NCI-H187 (cell line): ENCODE results near the gene FBLN2.

ENCODE experiments used
- DNase-seq, 2 experiments: peaks; one replicate each; lab custom pipeline; 2025; lab: John Stamatoyannopoulos, UW

The FBLN2 gene

DNA sequence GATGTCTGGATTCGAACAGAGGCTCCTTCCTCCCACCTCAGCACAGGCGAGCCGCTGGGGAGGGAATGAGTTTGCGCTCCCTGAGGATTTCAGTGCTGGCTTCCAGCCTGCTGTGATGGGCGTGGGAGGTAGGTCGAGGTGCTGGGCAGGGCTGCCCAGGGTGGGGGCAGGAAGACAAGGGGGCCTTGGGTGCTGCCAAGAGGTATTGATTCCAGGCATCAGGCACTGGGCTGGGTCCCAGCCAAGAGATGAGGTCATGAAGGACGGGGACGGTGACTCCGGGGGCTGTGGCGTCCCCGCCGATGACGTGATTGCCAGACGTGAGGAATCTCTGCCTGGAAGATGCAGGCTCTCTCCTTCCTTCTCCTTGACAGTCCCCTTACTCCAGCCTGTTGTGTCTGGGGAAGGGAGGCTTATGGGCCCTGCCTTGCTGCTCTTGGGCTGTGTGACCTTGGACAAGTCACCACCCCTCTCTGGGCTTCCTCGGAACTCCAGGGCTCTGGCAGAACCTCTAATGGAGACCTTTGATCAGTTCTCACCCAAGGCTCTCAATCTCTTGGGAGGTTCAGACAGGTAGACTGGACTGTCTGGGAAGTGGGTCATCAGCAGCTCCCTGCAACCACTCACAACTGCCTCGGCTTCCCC, 116.8 kb downstream of the FBLN2 start:
- no peak for DNase-seq

DNA sequence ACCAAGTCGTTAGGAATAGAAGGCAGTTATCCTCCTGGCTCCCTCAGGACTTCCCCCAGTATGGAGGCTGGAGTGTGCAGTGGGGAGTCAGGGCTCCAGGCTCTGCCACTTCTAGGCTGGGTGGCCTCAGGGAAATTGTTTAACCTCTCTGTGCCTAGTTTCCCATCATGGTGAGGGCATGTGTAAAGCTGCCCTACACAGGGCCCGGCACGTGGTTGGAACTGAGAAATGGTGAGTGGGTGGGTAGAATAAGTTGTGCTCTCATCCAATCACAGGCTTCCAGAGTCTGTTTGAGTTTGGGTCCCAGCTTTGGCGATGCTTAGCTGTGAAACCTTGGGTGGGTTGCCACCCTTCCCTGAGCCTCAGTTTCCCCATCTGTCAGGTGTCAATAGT, 117.3 kb downstream of the FBLN2 start:
- no peak for DNase-seq

DNA sequence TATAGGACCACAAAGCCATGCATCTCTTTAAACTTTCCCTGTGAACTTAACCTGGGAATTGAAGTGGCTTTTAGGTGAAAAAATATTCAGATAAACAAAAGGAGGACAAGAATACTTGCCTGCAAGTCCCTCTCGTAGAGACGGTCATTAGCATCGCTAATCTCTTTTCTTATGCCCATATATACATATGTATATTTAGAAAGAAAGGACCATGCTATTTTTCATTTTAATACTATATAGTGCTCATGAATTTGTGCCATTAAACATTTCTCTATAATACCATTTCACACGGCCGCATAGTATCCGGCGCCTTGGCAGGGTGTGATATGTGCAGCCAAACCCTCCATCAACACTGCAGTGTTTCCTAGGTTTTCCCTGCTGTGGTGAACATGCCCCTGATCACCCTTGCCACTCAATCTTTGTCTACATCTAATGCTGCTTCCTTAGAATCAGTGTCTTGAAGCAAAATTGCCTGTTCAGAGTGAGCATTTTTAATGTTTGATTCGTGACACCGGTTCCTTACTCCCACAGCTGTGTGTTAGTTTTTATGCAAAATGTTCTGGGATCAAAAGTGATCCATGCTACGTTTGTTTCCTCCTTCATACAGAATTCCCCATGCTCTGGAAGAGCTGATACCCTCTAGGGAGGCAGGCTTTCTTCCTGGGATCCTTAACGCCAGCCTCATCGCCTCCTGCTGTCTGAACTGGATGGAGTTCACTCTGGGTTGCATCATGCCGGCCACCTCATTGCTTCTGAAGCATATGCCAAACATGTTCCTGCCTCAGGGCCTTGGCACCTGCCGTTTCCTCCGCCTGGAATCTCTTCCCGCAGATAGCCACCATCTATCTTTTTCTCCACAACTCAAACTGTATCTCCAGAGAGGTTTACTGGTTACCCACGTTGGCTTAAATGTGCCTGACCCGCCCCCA, 118.1 kb downstream of the FBLN2 start:
- no peak for DNase-seq

DNA sequence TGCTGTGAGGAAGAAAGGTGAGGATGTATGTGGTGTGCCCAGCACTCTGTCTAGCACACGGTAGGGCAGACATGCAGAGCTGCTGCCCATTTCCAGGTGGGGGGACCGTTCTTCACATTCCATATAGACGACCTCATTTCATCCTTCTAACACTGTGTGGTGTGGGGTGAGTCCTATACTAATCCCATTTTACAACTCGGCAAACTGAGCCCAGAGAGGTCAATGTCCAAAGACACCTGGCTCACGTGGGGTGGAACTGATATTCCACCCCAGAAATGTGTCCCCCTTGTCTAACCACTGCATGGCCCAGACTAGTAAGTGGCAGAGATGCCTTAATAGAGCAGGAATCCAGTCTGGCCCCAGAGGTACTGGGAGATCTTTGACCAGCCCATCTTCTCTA, 119.2 kb downstream of the FBLN2 start:
- DNase-seq, result no peak

DNA sequence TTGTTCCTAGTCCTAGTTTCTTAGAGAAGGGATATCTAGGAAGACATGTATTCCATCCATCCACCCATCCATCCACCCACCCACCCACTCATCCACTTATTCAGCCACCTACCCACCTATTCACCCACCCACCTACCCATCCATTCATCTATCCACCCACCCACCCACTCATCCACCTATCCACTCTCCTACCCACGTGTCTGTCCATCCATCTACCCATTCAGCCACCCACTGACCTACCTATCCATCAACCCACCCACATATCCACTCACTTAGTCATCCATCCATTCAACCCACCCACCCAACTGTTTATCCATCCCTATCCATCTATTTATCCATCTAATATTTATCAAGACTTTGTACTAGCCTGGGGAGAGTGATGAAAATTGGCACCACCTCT, 120.5 kb downstream of the FBLN2 start:
- DNase-seq, result no peak

DNA sequence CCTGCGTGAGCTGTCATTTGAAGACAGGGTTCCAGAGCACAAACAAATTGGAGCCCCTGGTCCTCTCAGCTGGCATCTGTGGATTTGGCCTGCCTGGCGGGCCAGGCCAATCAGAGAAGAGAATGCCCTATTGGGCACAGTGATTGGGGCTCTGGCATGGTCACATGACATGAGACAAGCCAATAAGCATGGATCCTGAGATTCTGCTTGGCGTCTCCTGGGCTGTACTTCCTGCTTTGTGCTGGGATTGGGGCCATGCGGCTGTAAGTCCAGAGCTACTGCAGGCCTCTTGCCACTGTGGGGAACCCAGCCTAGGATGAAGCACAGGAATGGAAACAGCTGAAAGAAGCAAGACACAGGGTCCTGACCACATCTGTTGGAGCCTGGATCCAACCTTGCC, 121.4 kb downstream of the FBLN2 start:
- DNase-seq, result no peak

DNA sequence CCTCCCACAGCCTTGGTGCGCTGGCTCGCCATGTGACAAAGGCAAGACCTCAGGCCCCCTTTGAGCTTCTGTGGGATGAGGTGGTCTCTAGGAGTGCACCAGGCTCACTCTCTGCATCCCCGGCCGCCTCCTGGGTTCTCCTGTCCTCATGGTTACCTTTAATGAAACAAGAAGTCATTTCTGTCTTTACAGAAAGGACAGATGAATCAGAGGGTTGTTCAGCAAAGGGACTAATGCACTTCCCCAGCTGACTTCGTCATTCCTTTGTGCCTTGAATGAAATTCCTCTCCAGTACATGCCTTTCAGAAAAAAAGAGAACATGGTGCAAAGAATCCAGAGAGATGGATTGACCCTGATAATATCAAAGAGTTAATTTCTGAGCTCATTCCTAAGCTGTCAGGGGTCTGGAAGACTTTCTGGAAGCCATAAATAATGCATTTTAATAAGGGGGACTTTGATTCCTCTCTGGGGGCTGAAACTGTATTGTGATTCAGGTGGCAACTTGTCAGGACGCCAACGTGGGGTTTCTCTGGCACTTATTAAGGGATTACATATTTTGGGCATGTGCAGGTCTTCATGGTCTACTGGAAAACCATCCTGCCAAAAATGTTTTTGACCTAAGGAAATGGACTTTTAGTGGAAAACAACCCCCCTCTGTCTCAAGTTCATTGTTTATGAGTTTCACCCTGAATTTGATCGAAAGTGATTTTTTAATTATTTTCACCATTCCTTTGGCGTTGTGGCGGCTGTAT, 122.7 kb downstream of the FBLN2 start:
- no peak for DNase-seq

DNA sequence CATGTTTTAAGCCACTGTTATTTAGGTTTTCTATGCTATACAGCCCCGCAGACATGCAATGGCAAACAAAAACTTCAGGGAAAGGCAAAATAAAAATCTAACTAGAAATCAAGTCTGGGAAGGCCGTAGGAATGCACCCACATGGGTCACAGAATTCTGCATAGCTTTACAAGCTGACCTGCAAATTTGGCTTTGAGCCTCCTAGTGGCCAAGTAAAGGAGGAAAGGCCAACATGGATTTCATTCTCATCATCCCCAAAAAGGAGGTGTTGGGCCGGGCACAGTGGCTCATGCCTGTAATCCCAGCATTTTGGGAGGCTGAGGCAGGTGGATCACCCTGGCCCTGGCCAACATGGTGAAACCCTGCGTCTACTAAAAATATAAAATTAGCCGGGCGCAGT, 124.3 kb downstream of the FBLN2 start:
- DNase-seq, result no peak

DNA sequence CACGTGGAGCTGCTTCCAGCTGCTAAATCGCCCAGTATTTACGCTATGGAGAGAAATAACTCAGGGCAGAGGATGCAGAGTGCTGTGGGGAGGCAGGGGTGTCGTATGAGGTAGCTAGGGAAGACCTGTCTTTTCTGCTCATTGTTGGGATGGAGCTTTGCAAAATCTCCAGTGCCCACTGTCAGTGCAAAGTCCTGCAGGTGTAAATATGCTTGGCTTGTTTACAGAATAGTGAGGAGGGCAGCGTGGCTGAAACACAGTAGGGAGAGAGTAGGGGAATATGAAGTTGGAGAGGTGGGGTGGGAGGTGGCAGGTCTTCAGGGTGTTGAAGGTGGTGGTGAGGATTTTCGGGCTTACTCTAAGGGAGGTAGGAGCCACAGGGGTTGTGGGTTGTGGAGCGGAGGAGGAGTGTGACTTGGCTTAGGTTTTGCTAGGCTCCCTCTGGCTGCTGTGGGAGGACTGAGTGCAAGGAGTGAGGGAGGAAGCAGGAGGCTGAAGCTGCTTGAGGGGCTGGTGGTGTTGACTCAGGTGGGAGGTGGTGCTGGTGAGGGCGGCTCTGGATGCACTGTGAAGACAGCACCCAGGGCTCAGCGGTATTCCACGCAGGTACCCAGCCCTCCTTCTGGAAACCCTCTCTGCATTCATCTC, 125.7 kb downstream of the FBLN2 start:
- DNase-seq, result no peak

DNA sequence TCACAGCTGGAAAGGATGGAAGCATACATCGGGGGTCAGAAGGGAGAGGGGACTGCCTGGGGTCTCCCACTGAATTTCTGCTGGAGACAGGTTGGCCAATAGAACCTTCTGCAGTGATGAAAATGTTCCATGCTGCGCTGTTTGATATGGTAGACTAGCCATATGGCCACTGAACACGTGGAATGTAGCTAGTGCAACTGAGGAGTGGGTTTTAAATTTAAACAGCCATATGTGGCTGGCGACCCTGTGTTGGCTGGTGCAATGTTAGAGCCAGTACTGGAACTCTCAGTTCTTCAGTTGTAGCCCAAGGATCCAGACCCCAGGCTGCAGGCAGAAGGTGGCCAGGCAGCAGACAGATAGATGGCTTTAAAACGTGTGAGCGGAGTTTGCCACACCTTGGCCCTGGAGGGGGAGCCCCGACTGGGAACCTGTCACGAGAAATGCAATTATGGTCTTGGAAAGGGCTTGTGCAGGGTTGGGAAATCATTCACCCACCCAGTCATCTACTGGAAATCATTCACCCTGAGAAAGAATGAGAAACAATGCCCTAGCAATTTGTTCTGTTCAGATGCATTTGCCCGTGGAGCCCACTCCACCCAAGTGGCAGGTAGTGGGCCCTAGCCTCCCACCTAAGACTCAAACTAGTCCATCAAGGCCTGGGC, 127.6 kb downstream of the FBLN2 start:
- DNase-seq, result no peak

DNA sequence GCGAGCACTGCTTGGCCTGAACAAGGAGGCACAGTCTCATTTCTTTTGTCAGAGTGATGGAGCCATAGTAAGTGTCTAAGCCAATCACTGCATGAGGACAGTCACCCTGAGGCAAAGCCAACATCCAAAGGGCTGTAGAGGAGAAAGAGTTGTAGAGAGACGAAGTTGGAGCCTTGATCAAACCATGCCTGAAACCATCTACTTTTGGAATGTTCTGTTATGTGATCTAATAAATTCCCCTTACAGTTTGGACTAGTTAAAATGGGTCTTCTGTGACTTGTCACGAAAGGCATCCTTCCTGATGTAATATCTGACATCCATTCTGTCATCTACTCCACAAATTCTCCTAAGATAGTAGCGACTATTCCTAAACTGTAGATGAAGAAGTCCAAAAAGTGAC, 128.3 kb downstream of the FBLN2 start:
- no peak for DNase-seq

DNA sequence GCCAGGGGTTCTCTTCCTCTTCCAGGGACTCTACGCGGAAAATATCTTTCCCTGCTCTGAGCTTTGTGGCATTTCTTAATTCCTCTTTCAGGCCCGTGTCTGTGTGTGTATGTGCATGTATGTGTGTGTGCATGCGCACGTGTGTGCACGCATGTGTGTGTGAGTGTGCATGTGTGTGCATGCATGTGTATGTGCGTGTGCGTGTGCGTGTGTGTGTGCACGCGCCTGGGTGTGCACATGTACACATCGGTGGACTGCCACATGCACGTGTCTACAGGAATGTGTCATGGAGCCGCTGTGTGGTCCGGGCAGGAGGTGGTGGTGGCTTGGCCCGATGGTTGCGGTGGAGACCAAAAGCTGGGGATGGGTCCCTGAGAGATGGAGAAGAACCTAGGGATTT, 133.0 kb downstream of the FBLN2 start:
- DNase-seq, result no peak

DNA sequence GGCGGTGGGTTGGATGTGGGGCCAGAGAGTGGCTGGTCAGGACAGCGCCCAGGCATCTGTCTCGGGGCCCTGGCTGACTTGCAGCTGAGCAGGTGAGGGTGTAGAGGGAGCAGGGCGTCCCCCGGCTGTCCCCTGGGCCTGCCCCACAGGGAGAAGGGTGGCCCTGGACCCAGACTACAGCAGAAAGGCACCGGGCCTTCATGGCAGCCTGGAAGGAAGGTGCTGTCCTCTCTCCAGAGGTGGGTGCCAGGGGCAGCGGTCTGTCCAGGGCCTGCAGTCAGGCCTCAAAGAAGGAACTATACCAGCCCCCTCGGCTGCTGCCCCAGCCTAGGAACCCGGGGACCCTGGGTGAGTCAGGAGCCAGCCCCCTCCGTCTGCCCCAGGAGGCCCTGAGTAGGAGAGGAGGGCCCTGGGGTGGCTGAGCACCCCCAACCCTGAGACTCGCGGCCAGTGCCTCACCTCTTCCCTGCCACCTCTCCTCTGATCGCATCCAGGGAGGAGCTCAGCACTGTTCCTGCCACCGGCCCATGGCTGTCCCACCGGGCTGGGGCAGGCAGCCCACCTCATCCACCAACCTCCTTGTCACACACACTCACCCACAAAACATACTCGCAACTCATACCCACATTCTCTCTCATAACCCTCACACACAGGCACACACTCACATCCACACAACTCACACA, 133.5 kb downstream of the FBLN2 start:
- no peak for DNase-seq

DNA sequence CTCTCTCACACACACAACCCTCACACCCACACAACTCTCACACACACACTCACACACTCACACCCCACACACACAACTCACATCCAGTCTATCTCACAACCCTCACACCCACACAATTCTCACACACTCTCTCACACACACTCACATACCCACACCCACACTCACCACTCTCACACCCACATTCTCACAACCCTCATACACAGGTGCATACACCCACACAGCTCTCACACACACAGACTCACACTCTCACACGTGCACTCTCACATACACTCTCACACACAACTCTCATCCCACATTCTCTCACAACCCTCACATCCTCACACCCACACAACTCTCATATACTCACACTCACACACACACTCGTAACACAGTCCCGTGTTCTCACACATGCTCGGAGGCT, 134.4 kb downstream of the FBLN2 start:
- no peak for DNase-seq

DNA sequence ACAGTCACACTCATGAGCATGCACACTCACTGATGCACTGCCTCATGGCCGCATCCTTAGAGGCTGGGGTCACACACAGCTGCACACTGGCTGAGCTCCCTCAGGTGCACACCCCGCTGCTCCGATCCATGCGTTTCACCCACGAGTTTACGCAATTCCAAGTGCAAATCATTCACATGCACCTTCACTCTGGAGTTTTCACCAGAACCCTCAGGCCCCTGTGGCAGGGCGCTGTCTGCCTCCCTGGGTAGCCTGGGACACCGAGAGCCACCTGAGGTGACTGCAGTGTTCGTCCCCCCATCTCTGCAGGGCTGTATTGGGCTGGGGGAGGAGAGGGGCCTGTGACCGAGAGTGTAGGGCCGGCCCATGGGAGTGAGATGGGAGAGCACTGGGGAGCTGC, 134.8 kb downstream of the FBLN2 start:
- DNase-seq, result no peak

DNA sequence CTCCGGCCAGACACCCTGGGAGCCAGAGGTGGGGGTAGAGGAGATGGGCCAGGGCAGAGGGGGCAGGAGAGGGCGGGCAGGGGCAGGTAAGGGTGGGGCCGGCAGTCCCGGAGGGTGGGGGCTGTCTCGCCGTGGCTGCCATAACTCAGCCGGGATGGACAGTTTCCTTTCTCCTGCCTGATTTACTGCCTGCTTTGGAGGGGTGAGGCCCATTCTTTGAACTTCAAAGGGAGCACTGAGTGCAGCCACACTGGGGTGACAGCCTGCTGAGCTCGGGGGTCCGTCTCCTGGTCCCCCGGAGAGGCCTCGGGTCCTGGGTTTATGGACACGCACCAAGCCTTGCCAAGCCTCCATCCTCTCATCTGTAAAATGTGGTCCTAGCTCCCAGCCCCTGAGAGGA, 135.4 kb downstream of the FBLN2 start:
- DNase-seq, result no peak

DNA sequence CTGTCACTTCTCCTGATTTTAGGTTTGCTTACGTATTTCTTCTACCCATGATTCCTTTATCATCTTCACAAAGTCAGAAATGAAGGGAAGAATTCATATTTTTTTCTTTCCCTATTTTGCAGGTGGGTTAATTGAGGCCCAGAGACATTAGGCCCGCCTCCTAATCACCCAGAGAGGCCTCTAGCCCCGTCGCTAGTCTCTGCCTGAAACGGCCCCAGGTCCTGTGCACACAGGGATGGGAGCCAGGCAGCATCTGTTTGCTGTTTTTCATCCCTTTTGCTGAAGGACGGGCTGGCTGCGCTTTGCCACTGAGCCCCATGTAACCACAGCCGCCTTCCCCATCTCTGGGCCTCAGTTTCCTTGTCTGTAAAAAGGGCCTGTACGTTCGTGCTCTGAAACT, 135.9 kb downstream of the FBLN2 start:
- no peak for DNase-seq

DNA sequence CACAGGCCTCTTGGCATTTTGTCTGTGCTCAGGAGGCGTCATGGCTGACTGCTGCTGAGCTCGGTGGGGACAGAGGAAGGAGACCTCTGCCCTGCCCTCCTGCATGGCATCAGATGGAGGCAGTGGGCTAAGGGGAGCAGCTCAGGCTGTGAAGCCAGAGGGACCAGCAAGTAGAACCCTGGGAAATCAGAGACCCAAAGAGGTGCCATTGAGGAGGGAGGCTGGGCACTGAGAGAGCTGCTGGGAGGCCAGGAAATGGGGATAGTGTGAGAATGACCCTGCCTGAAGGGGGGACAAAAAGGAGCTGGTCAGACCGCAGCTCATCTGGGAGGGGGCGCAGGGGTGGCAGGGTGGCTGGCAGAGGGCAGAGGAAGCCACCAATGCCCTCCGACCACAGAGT, 136.8 kb downstream of the FBLN2 start:
- DNase-seq, result no peak

DNA sequence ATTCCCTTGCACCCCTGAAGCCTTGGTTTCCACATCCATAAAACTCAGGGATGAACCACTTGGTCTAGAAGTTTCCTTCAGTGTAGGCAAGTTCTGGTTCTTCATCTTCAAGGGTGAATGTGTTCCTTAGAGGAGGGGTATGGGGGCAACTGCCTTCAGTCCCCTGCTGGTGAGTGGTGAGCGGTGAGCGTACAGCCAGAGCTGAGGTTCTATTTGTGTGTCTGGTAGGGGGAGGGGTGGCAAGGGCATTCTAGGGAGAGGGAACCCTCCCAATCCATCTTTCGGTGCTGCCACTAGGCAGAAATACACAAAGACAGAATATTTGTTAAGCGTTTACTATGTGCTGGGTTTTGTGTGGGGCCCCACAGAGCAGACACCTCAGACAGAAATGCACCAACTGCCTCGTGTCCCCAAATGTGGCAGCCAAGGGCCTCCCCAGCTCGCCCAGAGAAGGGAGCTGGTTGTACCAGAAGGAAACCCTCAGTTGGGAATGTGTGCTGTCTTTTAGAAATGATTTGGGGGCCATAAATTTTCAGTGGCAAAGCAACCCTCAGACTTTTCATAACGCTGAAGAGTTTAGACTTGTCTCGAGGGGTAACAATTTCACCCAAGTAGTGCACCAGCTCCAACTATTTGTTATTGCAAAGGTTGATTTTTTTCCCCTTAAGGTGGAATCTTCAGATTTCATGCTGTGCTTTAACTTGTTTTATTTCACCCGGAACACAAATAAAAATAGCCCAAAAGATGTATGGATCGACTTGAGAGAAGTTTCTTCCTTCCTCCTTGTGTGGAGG, 137.6 kb downstream of the FBLN2 start:
- DNase-seq, result no peak

DNA sequence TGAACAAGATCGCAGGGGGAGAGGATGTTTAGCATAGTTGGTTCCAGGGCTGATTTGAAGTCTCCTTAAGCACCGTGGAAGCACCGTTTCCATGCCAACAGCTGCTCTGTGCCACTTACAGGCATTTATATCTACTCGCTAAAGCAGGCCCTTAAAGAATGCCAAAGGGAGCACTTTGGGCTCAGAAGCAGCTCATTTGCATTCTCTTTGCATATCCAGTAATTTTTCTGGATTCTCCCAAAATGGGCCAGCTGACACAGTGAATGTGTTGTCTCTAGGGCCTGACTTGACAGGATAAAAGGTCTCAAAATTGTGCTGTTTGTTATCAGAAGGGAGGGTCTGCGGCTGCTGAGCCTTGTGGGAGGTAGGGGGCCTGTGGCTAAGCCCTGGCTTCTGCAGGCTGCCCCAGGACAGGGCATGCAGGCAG, 138.6 kb downstream of the FBLN2 start:
- no peak for DNase-seq
